HCT116 (cell line): ENCODE data around the gene ASS1.
"Not testable (repeated sequence)": the region's sequence is repeated elsewhere in the genome, so short reads cannot be mapped to it uniquely, and the experiment has no call there.

Experiments used
- CTCF ChIP-seq, 3 experiments: fragments of 200-600 bp in 1 of 3; sonication (generic) in 1 of 3; IDR thresholded peaks in 2 of 3; conservative IDR thresholded peaks in 1 of 3; 2 replicates each; pipeline ENCODE4 v1.5.1; 2012 to 2017; ENCODE audit warnings: low read depth in 2 of 3, low read length in 2 of 3, antibody characterized with exemption in 1 of 3, borderline replicate concordance in 1 of 3, control low read depth in 1 of 3, mild to moderate bottlenecking in 1 of 3, mixed read lengths in 1 of 3, mixed run types in 1 of 3, moderate library complexity in 1 of 3; ENCODE audit not compliant: insufficient read depth in 1 of 3
- POLR2A ChIP-seq: IDR thresholded peaks from 2 replicates; pipeline ENCODE4 v1.7.0; 2011; ENCODE audit warnings: borderline replicate concordance; ENCODE audit not compliant: insufficient read depth, insufficient read length; ENCODE audit errors: extremely low read depth

- not testable (repeated sequence) for TF ChIP-seq POLR2A; CTCF (IDR thresholded peaks at IDR 0.05 in 2 of 3, conservative IDR thresholded peaks at IDR 0.05 in 1 of 3; ENCODE audit: borderline replicate concordance in 1 of 3, insufficient read depth in 1 of 3, low read depth in 2 of 3, low read length in 2 of 3)
These were observed 43.0 kb upstream of the ASS1 start for GRCh38 chr9:130401742-130402141.
